Prostate gland (tissue), 2 donors: ENCODE results near the gene VSNL1.

Source experiments
- CTCF ChIP-seq, 4 experiments: fragments of 200-600 bp in 2 of 4; fragments of 450-650 bp in 2 of 4; sonication (generic) in 2 of 4; IDR thresholded peaks; 1 replicate in 3 of 4; 2 replicates in 1 of 4; pipeline ENCODE4 v1.5.1; 2016 to 2019; ENCODE audit warnings: antibody characterized with exemption in 4 of 4, mild to moderate bottlenecking in 2 of 4, moderate library complexity in 2 of 4
- POLR2A ChIP-seq: fragments of 450-650 bp; IDR thresholded peaks from one replicate; pipeline ENCODE4 v1.6.1; 2016; ENCODE audit warnings: antibody characterized with exemption, mild to moderate bottlenecking

- no peak for TF ChIP-seq CTCF (IDR thresholded peaks at IDR 0.05)
- no peak for TF ChIP-seq POLR2A
Observed at GRCh38 chr2:17506736-17507616, 33.5 kb upstream of the VSNL1 start.
